OCI-LY7 (cell line): ENCODE data around the gene WNT10A.
"Not testable (repeated sequence)": the region's sequence is repeated elsewhere in the genome, so short reads cannot be mapped to it uniquely, and the experiment has no call there.

Source experiments
- CTCF ChIP-seq: fragments of 200-600 bp; sonication (generic); conservative IDR thresholded peaks from 2 replicates; pipeline ENCODE4 v1.5.1; 2014; ENCODE audit warnings: mild to moderate bottlenecking, antibody characterized with exemption, low read length, moderate library complexity, mixed read lengths
- EZH2phosphoT487 ChIP-seq: fragments of 200-600 bp; sonication (generic); IDR thresholded peaks from 2 replicates; pipeline ENCODE4 v1.6.1; 2018; ENCODE audit warnings: low read depth, borderline replicate concordance, mild to moderate bottlenecking, mixed run types, antibody characterized with exemption, low read length, moderate library complexity, mixed read lengths

GRCh38 chr2:218844334-218844733, 36.3 kb upstream of the WNT10A start:
- not testable (repeated sequence) for TF ChIP-seq CTCF, EZH2phosphoT487
